GM18867 (cell line): ENCODE results near the gene KCNN4.

ENCODE experiments used
- ATAC-seq: cut with Tn5 transposase; IDR thresholded peaks from one replicate; pipeline ENCODE4 v1.9.1; 2021; ENCODE audit warnings: mild to moderate bottlenecking, moderate library complexity; ENCODE audit not compliant: unreplicated experiment

The KCNN4 gene

GRCh38 chr19:43721469-43722048 lies 59.2 kb downstream of the KCNN4 start:
- ATAC-seq, result no peak

- no peak for ATAC-seq
Measured at GRCh38 chr19:43720936-43721335, 59.8 kb downstream of the KCNN4 start.

- ATAC-seq, result no peak
Measured at GRCh38 chr19:43719918-43720317, 60.9 kb downstream of the KCNN4 start.

- ATAC-seq, result no peak
Measured at GRCh38 chr19:43719378-43719868, 61.4 kb downstream of the KCNN4 start.

GRCh38 chr19:43718627-43719377 lies 62.0 kb downstream of the KCNN4 start:
- no peak for ATAC-seq
